Activated CD4-positive, alpha-beta memory T cell treated with anti-CD3 and anti-CD28 coated beads, Interleukin-2, amount 10 ng/mL, durations not matched to agents 7 days and 5 days (primary cell): ENCODE measurements around the gene GALNT16. TPM values are rescaled to one million over a fixed set of nuclear protein-coding genes. Genes with fewer than 3 reads are reported as not detected.

Source experiments
- CTCF ChIA-PET: fragments of 350-600 bp; sonication (Branson Sonifier 250); formaldehyde crosslinking; loops from one replicate; lab custom pipeline; 2021; ENCODE audit warnings: antibody characterized with exemption, inconsistent platforms; lab: Charles Lee
- POLR2A ChIA-PET: fragments of 350-600 bp; sonication (Branson Sonifier 250); formaldehyde crosslinking; loops from one replicate; lab custom pipeline; 2021; ENCODE audit warnings: antibody characterized with exemption; lab: Charles Lee
- DNase-seq: peaks from one replicate; pipeline ENCODE4 v3.0.0-alpha.2; 2020
- H3K27ac Mint-ChIP-seq: one replicate; pipeline ENCODE4 v1.8.0; 2021; ENCODE audit warnings: mild to moderate bottlenecking, mixed read lengths
- H3K27me3 Mint-ChIP-seq: one replicate; pipeline ENCODE4 v1.8.0; 2021; ENCODE audit warnings: mixed read lengths
- H3K36me3 Mint-ChIP-seq: one replicate; pipeline ENCODE4 v1.8.0; 2021; ENCODE audit warnings: low read depth, mixed read lengths
- H3K4me1 Mint-ChIP-seq: one replicate; pipeline ENCODE4 v1.8.0; 2021; ENCODE audit warnings: mixed read lengths
- H3K4me3 Mint-ChIP-seq: one replicate; pipeline ENCODE4 v1.8.0; 2021; ENCODE audit warnings: mild to moderate bottlenecking, mixed read lengths
- H3K9me3 Mint-ChIP-seq: one replicate; pipeline ENCODE4 v1.8.0; 2021; ENCODE audit warnings: mixed read lengths
- total RNA-seq, 2 experiments: library from RNA; stranded (reverse); gene quantifications; one replicate each; pipeline ENCODE4 v1.2.3, GENCODE V29; 2021

GALNT16 gene
- total RNA-seq, 2 experiments from 2014 or later, result not detected

DNA sequence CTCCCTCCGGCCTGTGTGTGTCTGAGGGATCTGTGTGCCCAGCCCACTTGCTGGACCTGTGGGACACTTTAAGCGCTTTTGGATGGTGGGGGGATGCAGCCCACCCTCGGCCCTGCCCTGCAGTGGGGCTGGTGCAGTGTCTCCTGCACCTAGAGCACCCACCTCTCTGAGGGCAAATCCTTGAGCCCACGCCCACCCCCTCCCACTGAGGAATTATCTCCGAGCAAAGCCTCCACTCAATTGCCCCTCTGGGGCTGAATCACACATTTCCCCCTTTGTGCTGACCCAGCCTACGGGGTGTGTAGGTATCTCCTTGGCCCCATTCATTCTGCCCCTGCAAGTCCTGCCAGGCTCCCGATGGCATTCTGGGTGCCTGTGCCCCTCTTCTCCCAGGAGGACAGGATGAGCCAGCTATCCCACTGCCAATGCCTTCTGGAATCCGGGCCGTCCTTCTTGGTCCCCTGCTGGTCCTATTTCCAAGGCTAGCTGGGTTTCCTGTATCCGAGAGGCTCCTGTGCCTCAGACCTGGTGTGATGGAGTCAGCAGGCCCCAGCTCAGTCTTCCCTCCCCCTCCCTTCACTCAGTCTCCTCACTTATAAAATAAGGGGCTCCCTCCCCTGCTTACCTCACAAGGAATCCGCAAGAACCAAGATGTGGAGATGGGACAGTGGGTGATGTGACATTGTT, 89.3 kb downstream of the GALNT16 start:
- no peak for DNase-seq
- Mint-ChIP-seq H3K27me3 (peaks cover 6% of the 10 kb centered on the region), H3K9me3 (no peaks in the 10 kb centered on the region), H3K4me1 (peaks cover 7% of the 10 kb centered on the region), H3K36me3 (no peaks in the 10 kb centered on the region), H3K4me3 (no peak overlapping the region), H3K27ac (no peak overlapping the region)
- CTCF ChIA-PET, result no interaction called here
- POLR2A ChIA-PET, result no interaction called here

DNA sequence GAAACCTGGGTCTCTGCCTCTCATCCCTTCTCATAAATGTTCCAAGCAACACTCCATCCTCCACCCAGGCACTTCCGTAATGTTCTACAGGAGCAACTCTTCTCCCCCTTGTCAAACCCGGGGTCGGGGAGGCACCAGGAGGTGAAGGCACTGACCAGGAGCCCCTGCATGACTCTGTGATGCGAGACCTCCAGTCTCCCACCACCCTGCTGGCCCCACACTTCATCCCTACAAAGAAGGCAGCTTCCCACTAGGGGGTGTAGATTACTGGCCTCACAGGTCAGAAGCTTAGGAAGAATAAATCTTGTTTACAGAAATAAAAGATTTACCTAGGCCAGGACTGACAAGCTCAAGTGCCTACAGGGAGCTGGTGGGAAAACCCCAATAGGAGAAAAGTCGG, 90.9 kb downstream of the GALNT16 start:
- ChIA-PET POLR2A (no interaction called here), CTCF (no interaction called here)
- Mint-ChIP-seq H3K4me3 (no peak overlapping the region), H3K9me3 (no peaks in the 10 kb centered on the region), H3K27me3 (peaks cover 2% of the 10 kb centered on the region), H3K36me3 (no peaks in the 10 kb centered on the region), H3K4me1 (peaks cover 20% of the 10 kb centered on the region), H3K27ac (no peak overlapping the region)
- no peak for DNase-seq

DNA sequence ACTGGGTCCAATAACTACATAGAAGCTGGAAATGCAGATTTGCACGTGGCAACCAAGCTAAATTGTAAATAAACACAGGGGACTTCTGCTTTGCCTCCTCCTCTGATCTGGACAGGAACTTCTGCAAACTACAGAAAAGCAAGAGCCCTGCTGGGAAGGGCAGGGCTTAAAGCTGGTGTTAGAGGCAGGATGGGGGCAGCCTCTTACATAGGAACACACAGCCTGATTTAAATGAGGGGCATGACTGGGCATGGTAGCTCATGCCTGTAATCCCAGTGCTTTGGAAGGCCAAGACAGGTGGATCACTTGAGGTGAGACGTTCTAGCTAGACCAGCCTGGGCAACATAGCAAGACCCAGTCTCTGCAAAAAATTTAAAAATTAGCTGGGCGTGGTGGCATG, 91.4 kb downstream of the GALNT16 start:
- CTCF ChIA-PET, result no interaction called here
- H3K4me1 Mint-ChIP-seq, result peaks cover 20% of the 10 kb centered on the region
- no peak overlapping the region for H3K4me3 Mint-ChIP-seq
- H3K9me3 Mint-ChIP-seq, result no peaks in the 10 kb centered on the region
- POLR2A ChIA-PET, result no interaction called here
- peaks cover 2% of the 10 kb centered on the region for H3K27me3 Mint-ChIP-seq
- no peak overlapping the region for H3K27ac Mint-ChIP-seq
- no peak for DNase-seq
- H3K36me3 Mint-ChIP-seq, result no peaks in the 10 kb centered on the region

- no peak for DNase-seq
- H3K27me3 Mint-ChIP-seq, result peaks cover 2% of the 10 kb centered on the region
- H3K36me3 Mint-ChIP-seq, result no peaks in the 10 kb centered on the region
- no peak overlapping the region for H3K27ac Mint-ChIP-seq
- CTCF ChIA-PET, result no interaction called here
- POLR2A ChIA-PET, result no interaction called here
- peaks cover 20% of the 10 kb centered on the region for H3K4me1 Mint-ChIP-seq
- no peak overlapping the region for H3K4me3 Mint-ChIP-seq
- no peaks in the 10 kb centered on the region for H3K9me3 Mint-ChIP-seq
Measured at GRCh38 chr14:69351911-69352310, 92.0 kb downstream of the GALNT16 start.

GRCh38 chr14:69353168-69353567, 93.2 kb downstream of the GALNT16 start:
- Mint-ChIP-seq H3K27ac (no peak overlapping the region), H3K4me3 (no peak overlapping the region), H3K9me3 (no peaks in the 10 kb centered on the region), H3K36me3 (no peaks in the 10 kb centered on the region), H3K4me1 (peaks cover 20% of the 10 kb centered on the region), H3K27me3 (no peaks in the 10 kb centered on the region)
- POLR2A ChIA-PET, result no interaction called here
- no peak for DNase-seq
- CTCF ChIA-PET, result no interaction called here

DNA sequence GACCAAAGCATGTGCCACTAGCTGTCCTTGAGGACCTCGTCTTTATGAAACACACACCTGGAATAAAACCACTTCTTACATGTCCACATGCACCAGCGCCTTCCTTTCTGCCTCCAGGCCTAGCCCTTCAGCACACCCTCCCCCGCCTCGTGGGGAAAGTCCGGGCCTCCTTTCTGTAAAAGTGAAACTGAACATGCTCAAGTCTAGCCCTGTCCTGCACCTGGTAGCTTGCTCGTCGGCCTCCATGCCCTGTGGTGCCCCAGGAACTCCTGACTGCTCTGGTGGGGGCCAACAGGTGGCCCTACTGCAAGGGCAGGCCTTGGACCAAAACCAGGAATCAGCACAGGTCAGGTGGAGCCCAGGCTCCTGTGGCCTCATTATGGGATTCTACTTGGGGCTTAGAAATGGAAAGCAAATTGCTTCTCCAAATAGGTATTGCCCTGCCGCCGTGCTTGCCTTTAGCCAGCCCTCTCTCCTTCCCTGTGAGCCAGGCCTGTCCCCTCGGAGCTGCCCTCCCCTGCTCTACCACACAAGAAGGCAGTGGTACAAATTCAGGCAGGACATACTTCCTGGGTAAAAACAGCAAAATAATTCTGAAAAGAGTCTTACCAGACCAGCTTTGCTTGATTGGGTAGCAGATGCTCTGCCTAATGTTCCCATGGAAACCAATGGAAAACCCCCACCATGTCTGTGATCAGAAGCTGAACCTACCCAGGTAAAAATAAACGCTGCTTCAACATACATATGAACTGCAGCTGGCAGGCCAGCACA, 94.6 kb downstream of the GALNT16 start:
- POLR2A ChIA-PET, result interaction anchor here (0.7 to 2.0 kb wide), 3 partner anchors 13 to 412 kb away, joined by 3 to 19 read pairs (median 3); partner anchors contain the start of genes ERH, SLC39A9 and SRSF5
- CTCF ChIA-PET, result interaction anchor here (0.7 to 1.3 kb wide), 3 partner anchors 13 to 43 kb away, joined by 3 to 4 read pairs (median 3); partner anchors contain the start of genes ERH and SLC39A9
- peak; percentile 76 for DNase-seq
- Mint-ChIP-seq H3K27ac (peak overlapping the region; percentile 76), H3K27me3 (no peaks in the 10 kb centered on the region), H3K36me3 (no peaks in the 10 kb centered on the region), H3K9me3 (no peaks in the 10 kb centered on the region), H3K4me1 (peaks cover 26% of the 10 kb centered on the region), H3K4me3 (peak overlapping the region; percentile 55)

DNA sequence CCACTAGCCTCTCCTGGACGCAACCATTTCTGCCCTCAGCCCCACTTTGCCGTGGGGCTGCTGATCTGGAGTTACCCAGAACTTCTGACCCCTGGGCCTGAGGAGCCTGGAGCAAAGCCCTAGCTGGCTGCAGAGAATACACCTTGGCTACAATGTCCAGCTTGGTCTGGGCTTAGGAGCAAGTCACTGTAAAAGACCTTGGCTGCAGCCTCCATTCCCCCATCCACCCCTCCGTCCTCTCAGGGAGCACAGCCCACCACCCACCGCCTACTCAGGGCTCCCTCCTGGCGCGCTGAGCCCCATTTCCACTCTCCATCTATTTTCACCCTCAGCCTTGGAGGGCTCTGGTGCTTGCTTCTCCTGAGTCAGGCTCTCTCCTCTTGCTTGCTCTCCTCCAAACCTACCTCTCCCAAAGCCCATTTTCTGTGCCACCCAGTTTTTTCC, 95.2 kb downstream of the GALNT16 start:
- CTCF ChIA-PET, result interaction anchor here (1.3 kb wide), 1 partner anchor 14 kb away, joined by 3 read pairs; no protein-coding TSS in a partner anchor
- Mint-ChIP-seq H3K36me3 (no peaks in the 10 kb centered on the region), H3K27me3 (no peaks in the 10 kb centered on the region), H3K9me3 (no peaks in the 10 kb centered on the region), H3K4me1 (peaks cover 26% of the 10 kb centered on the region), H3K27ac (peak overlapping the region; percentile 76), H3K4me3 (no peak overlapping the region)
- DNase-seq, result no peak
- POLR2A ChIA-PET, result interaction anchor here (0.7 to 2.0 kb wide), 3 partner anchors 12 to 411 kb away, joined by 3 to 19 read pairs (median 3); partner anchors contain the start of genes ERH, SLC39A9 and SRSF5

- H3K9me3 Mint-ChIP-seq, result no peaks in the 10 kb centered on the region
- ChIA-PET CTCF (interaction anchor here (0.6 kb wide), 1 partner anchor 148 kb away, joined by 3 read pairs; no protein-coding TSS in a partner anchor), POLR2A (no interaction called here)
- H3K27ac Mint-ChIP-seq, result no peak overlapping the region
- no peaks in the 10 kb centered on the region for H3K36me3 Mint-ChIP-seq
- no peak for DNase-seq
- H3K4me1 Mint-ChIP-seq, result peaks cover 26% of the 10 kb centered on the region
- H3K4me3 Mint-ChIP-seq, result no peak overlapping the region
- no peaks in the 10 kb centered on the region for H3K27me3 Mint-ChIP-seq
Measured at GRCh38 chr14:69355607-69356281, 95.8 kb downstream of the GALNT16 start.

- Mint-ChIP-seq H3K4me3 (no peak overlapping the region), H3K9me3 (no peaks in the 10 kb centered on the region), H3K4me1 (peaks cover 24% of the 10 kb centered on the region), H3K27me3 (no peaks in the 10 kb centered on the region), H3K27ac (no peak overlapping the region), H3K36me3 (no peaks in the 10 kb centered on the region)
- CTCF ChIA-PET, result no interaction called here
- POLR2A ChIA-PET, result interaction anchor here (1.1 to 1.7 kb wide), 3 partner anchors 10 to 19 kb away, joined by 3 to 4 read pairs (median 3); no protein-coding TSS in a partner anchor
- no peak for DNase-seq
Measured at GRCh38 chr14:69356903-69357543, 97.1 kb downstream of the GALNT16 start.

DNA sequence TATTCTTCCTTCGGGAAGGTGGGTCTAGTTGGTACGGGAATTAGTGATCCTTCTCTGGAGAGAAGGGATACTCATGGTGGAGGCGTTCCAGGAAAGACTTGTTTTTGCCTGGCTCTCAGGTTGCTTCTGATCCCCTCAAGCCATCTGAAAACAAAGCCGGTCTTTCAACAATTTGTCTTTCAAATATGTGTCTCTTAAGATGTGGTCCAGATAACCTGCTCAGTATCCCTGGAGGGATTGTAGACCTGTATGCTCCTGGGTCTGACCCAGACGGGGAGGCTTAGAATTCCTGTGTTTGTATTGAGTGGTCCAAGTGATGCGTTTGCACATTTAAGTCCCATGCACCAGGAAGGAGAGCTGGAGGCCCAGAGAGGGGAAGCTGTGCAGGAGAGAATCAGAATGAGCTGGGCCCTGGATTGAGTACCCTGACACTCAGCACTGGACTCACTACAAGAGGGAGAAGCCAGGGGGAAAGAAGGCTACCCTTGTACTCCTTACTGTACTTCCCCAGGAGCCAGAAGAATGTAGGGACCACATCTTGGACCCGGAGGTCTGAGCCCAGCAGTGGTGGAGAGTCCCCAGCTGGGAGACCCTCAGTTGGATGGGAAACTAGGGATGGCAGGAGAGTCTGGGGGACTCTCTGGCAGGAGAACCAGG, 97.7 kb downstream of the GALNT16 start:
- no peak for DNase-seq
- Mint-ChIP-seq H3K27me3 (no peaks in the 10 kb centered on the region), H3K36me3 (no peaks in the 10 kb centered on the region), H3K9me3 (no peaks in the 10 kb centered on the region), H3K27ac (no peak overlapping the region), H3K4me3 (no peak overlapping the region), H3K4me1 (peaks cover 24% of the 10 kb centered on the region)
- ChIA-PET CTCF (no interaction called here), POLR2A (interaction anchor here (0.6 to 1.7 kb wide), 5 partner anchors 9 to 410 kb away, joined by 3 to 4 read pairs (median 3); no protein-coding TSS in a partner anchor)

GRCh38 chr14:69358233-69358963, 98.4 kb downstream of the GALNT16 start:
- DNase-seq, result no peak
- no peaks in the 10 kb centered on the region for H3K9me3 Mint-ChIP-seq
- H3K4me3 Mint-ChIP-seq, result no peak overlapping the region
- H3K4me1 Mint-ChIP-seq, result peaks cover 24% of the 10 kb centered on the region
- H3K36me3 Mint-ChIP-seq, result no peaks in the 10 kb centered on the region
- H3K27me3 Mint-ChIP-seq, result no peaks in the 10 kb centered on the region
- ChIA-PET CTCF (no interaction called here), POLR2A (interaction anchor here (0.6 to 1.7 kb wide), 5 partner anchors 8 to 410 kb away, joined by 3 to 4 read pairs (median 3); no protein-coding TSS in a partner anchor)
- H3K27ac Mint-ChIP-seq, result no peak overlapping the region
